Measurements from ENCODE around the gene CNGA2.

Gene CNGA2

DNA sequence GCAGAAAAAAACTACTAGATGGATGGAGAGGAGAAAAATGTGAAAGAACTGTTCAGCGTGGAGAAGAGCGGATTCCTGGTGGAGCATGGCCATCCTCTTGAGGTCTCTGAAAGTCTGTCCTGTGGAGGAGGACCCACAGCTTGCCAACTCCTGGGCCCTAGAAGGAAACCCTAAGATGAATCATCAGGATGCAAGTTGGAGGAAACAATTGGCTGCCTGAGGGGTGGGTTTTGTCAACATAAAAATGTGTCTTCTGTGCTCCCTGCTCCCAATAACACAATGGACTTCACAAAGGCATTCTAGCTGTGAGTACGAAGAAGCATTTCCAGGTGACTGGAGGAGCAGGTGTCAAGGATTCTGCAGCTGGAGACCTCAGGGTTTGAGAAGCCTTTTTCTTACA lies 37.2 kb downstream of the CNGA2 start:
- no peaks in the 10 kb centered on the region for H3K9me3 ChIP-seq
- H3K36me3 ChIP-seq: no peaks in the 10 kb centered on the region
- H3K27ac ChIP-seq: no peak overlapping the region
- no peak overlapping the region for H3K4me3 ChIP-seq
- H3K4me1 ChIP-seq: no peaks in the 10 kb centered on the region
- TF ChIP-seq, protein P1, sequence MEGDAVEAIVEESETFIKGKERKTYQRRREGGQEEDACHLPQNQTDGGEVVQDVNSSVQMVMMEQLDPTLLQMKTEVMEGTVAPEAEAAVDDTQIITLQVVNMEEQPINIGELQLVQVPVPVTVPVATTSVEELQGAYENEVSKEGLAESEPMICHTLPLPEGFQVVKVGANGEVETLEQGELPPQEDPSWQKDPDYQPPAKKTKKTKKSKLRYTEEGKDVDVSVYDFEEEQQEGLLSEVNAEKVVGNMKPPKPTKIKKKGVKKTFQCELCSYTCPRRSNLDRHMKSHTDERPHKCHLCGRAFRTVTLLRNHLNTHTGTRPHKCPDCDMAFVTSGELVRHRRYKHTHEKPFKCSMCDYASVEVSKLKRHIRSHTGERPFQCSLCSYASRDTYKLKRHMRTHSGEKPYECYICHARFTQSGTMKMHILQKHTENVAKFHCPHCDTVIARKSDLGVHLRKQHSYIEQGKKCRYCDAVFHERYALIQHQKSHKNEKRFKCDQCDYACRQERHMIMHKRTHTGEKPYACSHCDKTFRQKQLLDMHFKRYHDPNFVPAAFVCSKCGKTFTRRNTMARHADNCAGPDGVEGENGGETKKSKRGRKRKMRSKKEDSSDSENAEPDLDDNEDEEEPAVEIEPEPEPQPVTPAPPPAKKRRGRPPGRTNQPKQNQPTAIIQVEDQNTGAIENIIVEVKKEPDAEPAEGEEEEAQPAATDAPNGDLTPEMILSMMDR (IDR thresholded peaks at IDR 0.05): no peak
- intact Hi-C loops (cut with DNase I; ENCODE audit: low total_unique reads): no loop called here
- no peaks in the 10 kb centered on the region for H3K27me3 ChIP-seq
- no peak for DNase-seq

DNA sequence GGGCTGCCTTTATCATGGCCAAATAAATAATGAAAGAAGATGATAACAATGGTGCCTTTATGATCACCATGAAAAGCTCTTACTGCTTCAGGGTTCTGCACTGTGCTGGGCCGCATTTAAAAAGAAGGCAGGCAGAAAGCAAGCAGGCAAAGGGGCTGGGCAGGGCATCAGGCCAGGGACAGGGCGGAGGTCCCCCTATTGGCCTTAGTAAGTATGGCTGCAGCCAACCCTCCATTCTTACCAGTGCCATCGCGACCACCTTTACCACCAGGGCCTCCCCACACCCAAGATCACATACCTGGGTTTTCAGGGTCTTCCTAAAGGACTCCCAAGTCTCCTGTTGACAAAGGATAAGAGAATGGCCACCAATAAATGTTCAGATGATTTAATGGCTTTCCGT lies 38.9 kb downstream of the CNGA2 start:
- TF ChIP-seq, protein P1 (IDR thresholded peaks at IDR 0.05): no peak
- H3K27me3 ChIP-seq: no peaks in the 10 kb centered on the region
- no peaks in the 10 kb centered on the region for H3K4me1 ChIP-seq
- no peaks in the 10 kb centered on the region for H3K36me3 ChIP-seq
- intact Hi-C loops (cut with DNase I; ENCODE audit: low total_unique reads): no loop called here
- no peaks in the 10 kb centered on the region for H3K9me3 ChIP-seq
- H3K27ac ChIP-seq: no peak overlapping the region
- no peak overlapping the region for H3K4me3 ChIP-seq
- no peak for DNase-seq

DNA sequence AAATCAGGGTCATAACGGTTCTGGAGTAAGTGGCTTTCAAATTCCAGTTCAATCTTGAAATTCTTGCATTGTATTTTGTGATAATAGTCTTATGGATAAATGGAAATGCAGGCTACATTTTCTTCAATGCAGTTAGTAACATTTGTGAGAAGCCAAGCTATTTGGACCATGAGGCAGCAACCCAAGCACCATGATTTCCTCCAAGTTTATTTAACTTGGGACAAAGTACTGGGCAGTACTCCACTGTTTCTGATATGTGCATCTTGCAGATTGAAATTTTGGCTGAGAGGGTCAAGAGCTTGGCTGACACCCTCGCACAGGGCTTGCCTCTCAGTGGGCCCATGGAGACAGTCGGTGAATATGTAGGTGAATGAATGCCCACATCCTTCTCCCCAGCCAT lies 39.9 kb downstream of the CNGA2 start:
- no peak overlapping the region for H3K27ac ChIP-seq
- no peak overlapping the region for H3K4me3 ChIP-seq
- DNase-seq: no peak
- no peaks in the 10 kb centered on the region for H3K36me3 ChIP-seq
- H3K27me3 ChIP-seq: no peaks in the 10 kb centered on the region
- no peaks in the 10 kb centered on the region for H3K9me3 ChIP-seq
- TF ChIP-seq, protein P1 (IDR thresholded peaks at IDR 0.05): no peak
- H3K4me1 ChIP-seq: no peaks in the 10 kb centered on the region
- intact Hi-C loops (cut with DNase I; ENCODE audit: low total_unique reads): no loop called here

DNA sequence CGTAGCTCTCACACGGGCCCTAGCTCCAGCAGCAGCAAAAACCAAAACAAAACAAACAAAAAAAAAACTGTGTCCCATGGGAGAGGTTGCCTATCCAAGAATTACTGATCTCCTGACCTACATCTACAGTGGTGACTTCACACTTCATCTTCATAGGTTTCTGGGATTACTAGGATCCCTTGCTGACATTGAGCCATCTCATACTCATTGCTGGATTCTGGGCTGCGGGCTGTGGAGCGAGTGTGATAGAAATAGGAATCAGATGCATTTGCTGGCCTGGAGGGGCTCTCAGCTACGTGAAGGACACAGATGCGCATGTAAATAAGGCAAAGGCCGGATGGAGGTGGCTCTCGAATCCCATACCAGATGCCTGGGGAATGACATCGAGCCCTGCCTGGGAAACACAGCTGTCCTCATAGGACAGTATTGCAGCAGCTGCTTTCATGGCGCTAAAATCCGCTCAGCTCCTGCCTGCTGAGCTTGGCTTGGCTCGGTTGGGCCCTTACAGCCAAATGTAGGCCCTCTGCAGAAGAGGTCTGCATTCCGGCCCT lies 41.7 kb downstream of the CNGA2 start:
- H3K4me3 ChIP-seq: no peak overlapping the region
- TF ChIP-seq, protein P1 (IDR thresholded peaks at IDR 0.05): no peak
- H3K27me3 ChIP-seq: no peaks in the 10 kb centered on the region
- H3K36me3 ChIP-seq: no peaks in the 10 kb centered on the region
- intact Hi-C loops (cut with DNase I; ENCODE audit: low total_unique reads): no loop called here
- H3K9me3 ChIP-seq: no peaks in the 10 kb centered on the region
- no peak overlapping the region for H3K27ac ChIP-seq
- no peaks in the 10 kb centered on the region for H3K4me1 ChIP-seq
- DNase-seq: no peak

DNA sequence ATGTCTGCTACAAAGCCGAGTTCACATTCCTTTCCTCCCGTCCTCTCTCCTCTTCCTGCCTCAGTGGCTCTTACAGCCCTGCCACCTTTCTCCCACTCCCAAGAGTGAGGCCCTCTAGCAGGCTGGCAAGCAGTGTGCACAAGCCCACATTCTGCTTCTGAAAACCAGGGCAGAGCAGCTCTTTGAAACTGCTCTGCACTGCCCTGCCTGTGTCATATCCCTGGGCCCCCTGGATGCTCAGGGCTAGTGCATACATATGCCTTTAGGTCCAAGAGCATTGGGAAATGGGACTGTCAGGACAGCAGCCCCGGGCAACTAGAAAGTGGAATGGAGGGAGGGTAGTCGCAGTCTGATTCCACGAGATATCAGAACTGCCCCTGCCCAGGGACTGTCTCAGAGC lies 42.4 kb downstream of the CNGA2 start:
- Histone ChIP-seq H3K9me3 (no peaks in the 10 kb centered on the region), H3K27me3 (no peaks in the 10 kb centered on the region), H3K27ac (no peak overlapping the region), H3K36me3 (no peaks in the 10 kb centered on the region), H3K4me3 (no peak overlapping the region), H3K4me1 (no peaks in the 10 kb centered on the region)
- TF ChIP-seq, protein P1 (IDR thresholded peaks at IDR 0.05): no peak
- intact Hi-C loops (cut with DNase I; ENCODE audit: low total_unique reads): no loop called here
- DNase-seq: no peak

DNA sequence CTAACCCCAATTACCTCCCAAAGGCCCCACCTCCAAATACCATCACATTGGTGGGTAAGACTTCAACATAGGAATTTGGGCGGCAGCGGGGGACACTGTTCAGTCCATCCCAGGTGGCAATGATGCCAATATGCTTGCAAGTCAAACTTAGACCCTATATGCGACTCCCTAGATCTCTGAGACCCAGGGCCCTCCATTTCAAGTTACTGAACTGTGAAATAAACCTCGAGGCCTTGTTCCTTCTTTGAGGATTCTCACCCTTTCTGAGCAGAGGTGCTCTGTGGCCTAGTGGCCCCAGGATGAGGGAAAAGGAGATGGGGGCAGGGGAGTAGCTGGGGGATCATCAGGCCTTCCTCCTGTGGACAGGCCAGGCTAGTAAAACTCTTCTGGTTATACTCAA lies 44.7 kb downstream of the CNGA2 start:
- intact Hi-C loops (cut with DNase I; ENCODE audit: low total_unique reads): no loop called here
- Histone ChIP-seq H3K27me3 (no peaks in the 10 kb centered on the region), H3K4me1 (no peaks in the 10 kb centered on the region), H3K9me3 (no peaks in the 10 kb centered on the region), H3K4me3 (no peak overlapping the region), H3K36me3 (no peaks in the 10 kb centered on the region), H3K27ac (no peak overlapping the region)
- no peak for DNase-seq
- TF ChIP-seq, protein P1 (IDR thresholded peaks at IDR 0.05): no peak
